ENCODE results near the gene SLCO4A1.

SLCO4A1 gene

DNA sequence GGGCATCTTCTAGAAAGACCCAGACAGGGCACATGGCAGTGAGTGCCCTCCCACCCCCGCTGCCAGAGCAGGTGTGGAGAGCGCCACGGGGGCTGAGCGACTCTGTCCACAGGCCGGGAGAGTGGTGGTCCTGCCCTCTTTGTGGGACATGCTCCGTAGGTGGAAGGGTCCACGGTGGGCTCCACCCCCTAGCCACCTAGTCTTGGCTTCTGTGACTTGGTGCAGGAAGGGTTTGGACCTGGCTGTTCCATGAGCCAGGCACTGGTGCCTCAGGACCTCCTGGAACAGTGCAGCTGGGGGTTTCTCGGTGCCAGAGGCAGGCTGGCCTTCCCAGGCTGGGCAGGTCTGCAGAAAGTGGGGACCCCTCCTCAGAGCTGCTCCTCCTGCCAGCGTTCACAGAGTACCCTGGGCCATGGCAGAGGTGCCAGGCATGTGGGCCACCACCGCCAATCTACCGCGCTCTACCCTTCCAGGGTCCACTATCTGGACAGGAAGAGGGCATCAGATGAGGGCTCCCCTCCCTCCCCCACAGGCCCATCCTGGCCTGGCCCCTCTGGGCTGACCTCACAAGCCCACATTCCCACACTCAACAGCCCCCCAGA is 23.0 kb downstream of the SLCO4A1 start:
- Histone ChIP-seq H3K36me3 (ENCODE audit: control insufficient read depth, low read length) (peaks cover 79% of the 10 kb centered on the region), H3K27me3 (ENCODE audit: control insufficient read depth, low read length) (no peaks in the 10 kb centered on the region), H3F3A (ENCODE audit: control insufficient read depth, insufficient read depth) (no peaks in the 10 kb centered on the region), H3K4me3 (ENCODE audit: low read length) (no peak overlapping the region), H3K4me1 (ENCODE audit: control insufficient read depth, low read length) (no peaks in the 10 kb centered on the region), H3K9me2 (replicated peaks; ENCODE audit: control insufficient read depth, low read length) (no peaks in the 10 kb centered on the region), H3K4me2 (ENCODE audit: low read length) (no peak overlapping the region), H3K79me2 (ENCODE audit: control insufficient read depth, low read length) (no peaks in the 10 kb centered on the region), H3K27ac (ENCODE audit: low read depth, low read length) (no peak overlapping the region), H3K9me3 (ENCODE audit: control insufficient read depth, insufficient read depth, low read length) (no peaks in the 10 kb centered on the region), H4K20me1 (ENCODE audit: control insufficient read depth, insufficient read depth, low read depth, low read length) (no peaks in the 10 kb centered on the region)
- no peak for TF ChIP-seq EZH2phosphoT487 (IDR thresholded peaks at IDR 0.05; ENCODE audit: borderline replicate concordance, low read length)
- TF ChIP-seq, protein P1, sequence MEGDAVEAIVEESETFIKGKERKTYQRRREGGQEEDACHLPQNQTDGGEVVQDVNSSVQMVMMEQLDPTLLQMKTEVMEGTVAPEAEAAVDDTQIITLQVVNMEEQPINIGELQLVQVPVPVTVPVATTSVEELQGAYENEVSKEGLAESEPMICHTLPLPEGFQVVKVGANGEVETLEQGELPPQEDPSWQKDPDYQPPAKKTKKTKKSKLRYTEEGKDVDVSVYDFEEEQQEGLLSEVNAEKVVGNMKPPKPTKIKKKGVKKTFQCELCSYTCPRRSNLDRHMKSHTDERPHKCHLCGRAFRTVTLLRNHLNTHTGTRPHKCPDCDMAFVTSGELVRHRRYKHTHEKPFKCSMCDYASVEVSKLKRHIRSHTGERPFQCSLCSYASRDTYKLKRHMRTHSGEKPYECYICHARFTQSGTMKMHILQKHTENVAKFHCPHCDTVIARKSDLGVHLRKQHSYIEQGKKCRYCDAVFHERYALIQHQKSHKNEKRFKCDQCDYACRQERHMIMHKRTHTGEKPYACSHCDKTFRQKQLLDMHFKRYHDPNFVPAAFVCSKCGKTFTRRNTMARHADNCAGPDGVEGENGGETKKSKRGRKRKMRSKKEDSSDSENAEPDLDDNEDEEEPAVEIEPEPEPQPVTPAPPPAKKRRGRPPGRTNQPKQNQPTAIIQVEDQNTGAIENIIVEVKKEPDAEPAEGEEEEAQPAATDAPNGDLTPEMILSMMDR (IDR thresholded peaks at IDR 0.05; ENCODE audit: low read depth, low read length, poor library complexity, severe bottlenecking): no peak

DNA sequence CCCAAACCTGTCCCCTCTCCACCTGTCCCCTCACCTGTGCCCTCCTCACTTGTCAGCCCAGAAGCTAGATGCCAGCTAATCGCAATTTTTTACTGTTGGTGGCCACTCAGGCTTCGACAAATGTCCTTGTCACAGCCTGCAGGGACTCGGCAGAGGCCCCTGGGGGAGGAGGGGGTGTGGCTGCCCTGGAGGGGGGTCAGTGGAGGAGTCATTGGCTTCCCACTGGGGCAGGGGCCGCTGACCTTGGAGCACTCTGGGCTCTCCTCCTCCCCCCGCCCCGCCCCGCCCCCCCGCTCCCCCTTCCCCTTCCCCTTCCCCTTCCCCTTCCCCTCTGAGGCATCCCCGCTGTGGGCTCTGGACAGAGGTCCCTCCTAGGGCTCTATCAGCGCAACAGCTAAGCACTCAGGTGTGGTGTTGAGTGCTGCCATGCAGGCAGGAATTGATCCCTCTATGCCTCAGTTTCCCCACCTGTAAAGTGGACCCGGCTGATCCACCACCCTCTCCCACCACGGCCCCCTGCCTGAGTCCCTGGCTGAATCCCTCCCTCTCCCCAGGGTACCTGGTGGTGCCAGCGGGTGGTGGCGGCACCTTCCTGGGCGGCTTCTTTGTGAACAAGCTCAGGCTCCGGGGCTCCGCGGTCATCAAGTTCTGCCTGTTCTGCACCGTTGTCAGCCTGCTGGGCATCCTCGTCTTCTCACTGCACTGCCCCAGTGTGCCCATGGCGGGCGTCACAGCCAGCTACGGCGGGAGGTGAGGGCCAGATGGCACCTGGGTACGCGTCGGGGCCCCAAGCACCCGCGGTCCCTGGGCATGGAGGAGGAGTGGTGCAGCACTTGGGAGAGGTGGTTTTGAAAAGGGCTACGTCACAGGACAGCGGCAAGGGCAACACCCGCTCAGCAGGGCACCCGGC is 23.8 kb downstream of the SLCO4A1 start:
- peaks cover 80% of the 10 kb centered on the region for H3K36me3 ChIP-seq (ENCODE audit: control insufficient read depth, low read length)

DNA sequence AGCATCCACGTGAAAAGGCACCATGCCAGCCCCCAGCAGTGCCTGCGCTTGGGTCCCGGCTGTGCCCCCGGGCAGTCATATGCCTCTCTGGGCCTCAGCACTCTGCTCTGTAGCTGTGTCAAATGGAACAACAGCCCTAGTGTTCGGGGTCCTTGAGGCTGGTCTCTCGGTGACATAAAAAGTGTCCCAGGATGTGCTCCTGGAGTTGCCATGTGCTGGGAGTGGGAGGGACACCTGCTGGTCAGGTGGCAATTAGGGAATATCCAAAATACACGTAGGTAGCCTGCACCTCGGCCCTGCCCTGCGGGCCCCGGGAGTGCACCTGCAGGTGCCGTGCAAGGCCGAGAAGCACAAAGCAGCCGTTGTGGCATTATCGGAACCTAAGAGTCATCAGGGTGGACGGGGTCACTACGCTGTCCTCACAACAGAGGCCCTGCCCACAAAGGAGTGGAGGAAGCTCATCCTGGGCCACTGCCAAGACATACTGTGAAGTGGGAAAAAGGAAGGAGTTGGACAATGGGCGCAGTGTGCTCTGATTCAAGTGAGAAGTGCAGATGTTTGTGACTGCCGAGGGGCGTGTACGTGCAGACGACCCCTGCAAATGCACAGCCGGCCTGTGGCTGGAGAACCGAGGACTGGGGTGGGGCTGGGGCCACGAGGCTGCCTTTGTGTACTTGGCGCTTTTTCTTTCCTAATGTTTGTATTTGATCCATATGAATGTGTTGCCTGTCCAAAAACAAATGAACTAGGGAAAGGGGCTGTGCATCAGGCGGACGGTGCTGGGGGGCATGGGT is 24.6 kb downstream of the SLCO4A1 start:
- Histone ChIP-seq H3K9me3 (ENCODE audit: control insufficient read depth, insufficient read depth, low read length) (no peaks in the 10 kb centered on the region), H3K4me2 (ENCODE audit: low read length) (no peak overlapping the region), H3K4me3 (ENCODE audit: low read length) (no peak overlapping the region), H3K36me3 (ENCODE audit: control insufficient read depth, low read length) (peaks cover 75% of the 10 kb centered on the region), H3K9me2 (replicated peaks; ENCODE audit: control insufficient read depth, low read length) (no peaks in the 10 kb centered on the region), H4K20me1 (ENCODE audit: control insufficient read depth, insufficient read depth, low read depth, low read length) (no peaks in the 10 kb centered on the region), H3K4me1 (ENCODE audit: control insufficient read depth, low read length) (no peaks in the 10 kb centered on the region), H3K27me3 (ENCODE audit: control insufficient read depth, low read length) (no peaks in the 10 kb centered on the region), H3K79me2 (ENCODE audit: control insufficient read depth, low read length) (no peaks in the 10 kb centered on the region), H3K27ac (ENCODE audit: low read depth, low read length) (no peak overlapping the region), H3F3A (ENCODE audit: control insufficient read depth, insufficient read depth) (no peaks in the 10 kb centered on the region)
- TF ChIP-seq, protein P1 (IDR thresholded peaks at IDR 0.05; ENCODE audit: low read depth, low read length, poor library complexity, severe bottlenecking): no peak
- TF ChIP-seq EZH2phosphoT487 (IDR thresholded peaks at IDR 0.05; ENCODE audit: borderline replicate concordance, low read length): no peak

More for the DNA sequence above, 23.8 kb downstream of the SLCO4A1 start:
- Histone ChIP-seq H3K9me3 (ENCODE audit: control insufficient read depth, insufficient read depth, low read length) (no peaks in the 10 kb centered on the region), H3K4me2 (ENCODE audit: low read length) (no peak overlapping the region), H3K9me2 (replicated peaks; ENCODE audit: control insufficient read depth, low read length) (no peaks in the 10 kb centered on the region), H3F3A (ENCODE audit: control insufficient read depth, insufficient read depth) (no peaks in the 10 kb centered on the region), H3K4me1 (ENCODE audit: control insufficient read depth, low read length) (no peaks in the 10 kb centered on the region), H4K20me1 (ENCODE audit: control insufficient read depth, insufficient read depth, low read depth, low read length) (no peaks in the 10 kb centered on the region), H3K27ac (ENCODE audit: low read depth, low read length) (no peak overlapping the region), H3K79me2 (ENCODE audit: control insufficient read depth, low read length) (no peaks in the 10 kb centered on the region), H3K4me3 (ENCODE audit: low read length) (no peak overlapping the region), H3K27me3 (ENCODE audit: control insufficient read depth, low read length) (no peaks in the 10 kb centered on the region)
- TF ChIP-seq EZH2phosphoT487 (IDR thresholded peaks at IDR 0.05; ENCODE audit: borderline replicate concordance, low read length): no peak
- TF ChIP-seq, protein P1 (IDR thresholded peaks at IDR 0.05; ENCODE audit: low read depth, low read length, poor library complexity, severe bottlenecking): no peak

Measured in DOHH2 (cell line).